Heart right ventricle (tissue), 16 donors: ENCODE data around the gene RAPGEF2. TPM values are rescaled to one million over a fixed set of nuclear protein-coding genes. Genes with fewer than 3 reads are reported as not detected.
A peak's percentile ranks its signal among the peaks of the same experiment; 100 is the strongest.

Experiments used
- ATAC-seq, 8 donors: fragments of 200-7000 bp; cut with Tn5 transposase; one replicate each; pipeline ENCODE4 v1.9.1; 2020; ENCODE audit warnings: mild to moderate bottlenecking in 8 of 8, moderate library complexity in 8 of 8, moderate number of reproducible peaks in 1 of 8
- DNase-seq, 2 donors: peaks; one replicate each; pipeline ENCODE4 v3.0.0-alpha.2; 2020
- H3K27ac ChIP-seq, 10 donors: fragments of 200-600 bp; sonication (generic) in 2 of 10; one replicate each; pipeline versions ENCODE4 v1.5.0 to v1.8.0; 2020 to 2022; ENCODE audit warnings: mild to moderate bottlenecking in 3 of 10
- H3K27me3 ChIP-seq, 7 donors: fragments of 200-600 bp; one replicate each; pipeline ENCODE4 v1.8.0; 2021 to 2022; ENCODE audit warnings: mild to moderate bottlenecking in 2 of 7
- H3K36me3 ChIP-seq, 9 donors: fragments of 200-600 bp; sonication (generic) in 1 of 9; one replicate each; pipeline versions ENCODE4 v1.5.0 to v1.8.0; 2020 to 2022; ENCODE audit warnings: mild to moderate bottlenecking in 2 of 9
- H3K4me1 ChIP-seq, 9 donors: fragments of 200-600 bp; sonication (generic) in 1 of 9; one replicate each; pipeline versions ENCODE4 v1.5.0 to v1.8.0; 2020 to 2022; ENCODE audit warnings: mild to moderate bottlenecking in 4 of 9
- H3K4me3 ChIP-seq, 10 donors: fragments of 200-600 bp; sonication (generic) in 2 of 10; one replicate each; pipeline versions ENCODE4 v1.5.0 to v1.8.0; 2020 to 2022; ENCODE audit warnings: mild to moderate bottlenecking in 7 of 10, moderate library complexity in 2 of 10
- H3K9me3 ChIP-seq, 11 donors: fragments of 200-600 bp in 10 of 11; sonication (generic) in 2 of 11; one replicate each; pipeline versions ENCODE4 v1.5.0 to v1.8.0; 2013 to 2022; ENCODE audit warnings: mild to moderate bottlenecking in 2 of 11, control low read depth in 1 of 11, moderate library complexity in 1 of 11
- CTCF ChIP-seq, 9 donors: fragments of 200-600 bp; sonication (generic) in 2 of 9; IDR thresholded peaks; one replicate each; pipeline versions ENCODE4 v1.5.0 to v1.8.0; 2021 to 2022; ENCODE audit warnings: antibody characterized with exemption in 9 of 9, mild to moderate bottlenecking in 5 of 9, moderate library complexity in 1 of 9
- WGBS, 2 donors: extraction: QIAGEN DNeasy Blood & Tissue Kit; methylation state at CpG; one replicate each; pipeline ENCODE4 v1.1.7; 2013; ENCODE audit warnings: inconsistent platforms in 1 of 2; 5-methylcytosine and 5-hydroxymethylcytosine counted together
- intact Hi-C, 10 donors: fragments of 100-400 bp; cut with DNase I; formaldehyde crosslinking; loops; one replicate each; pipeline versions ENCODE4 v1.11.1 to v1.14.2; 2022
- polyA plus RNA-seq, 2 donors: library from polyadenylated mRNA; stranded (reverse); fragments of 200-250 nt; gene quantifications; one replicate each; pipeline ENCODE4 v1.2.3, GENCODE V29; 2013
- total RNA-seq, 10 donors: library from RNA; stranded (reverse); fragmentation: NEBNext Ultra II Directional in 3 of 10; extraction: Animal tissue kit (Norgen Biotek cat#: 25700) in 3 of 10; gene quantifications; one replicate each; pipeline versions ENCODE4 v1.2.1 to v1.2.4, GENCODE V29; 2021 to 2023
- donor health status: Arrhythmogenic right ventricular cardiomyopathy.
- donor health status: ischemic (EF 13 %, LVEDD 7.1; RV severe dilation, severe dysfunction).
- donor health status: healthy with polysubstance abuse.
- donor health status: DM: no; HTN: yes; CAD: no.
- donor health status: DM: no; HTN: no; CAD: no.
- donor health status: ischemic (EF 25% LVEDD 6.9; RV normal size, moderate dysfunction).
- donor health status: ischemic (EF 25% LVEDD 5.7; RV mildly dilated, moderate dysfunction).
- donor health status: healthy.
- donor health status: DM: yes; HTN: yes; CAD: no.
- donor health status: Ischemic cardiomyopathy.
- donor health status: ischemic (EF 35%, LVEDD 5.7; RV mildly dilated, moderate dysfunction).
- donor health status: nonischemic (EF 11% LVEDD 7.7; RV severe dilation, severe dysfunction).
- donor health status: DM: yes; HTN: yes; CAD: no.
- donor health status: PGD.
- donor health status: ischemic (EF 29% LVEDD 5.4; RV normal size, mild dysfunction).
- donor health status: nonischemic (EF 23%, LVEDD 6.1; RV moderate dilation, normal function).

The RAPGEF2 gene
- total and polyA plus RNA-seq, 12 donors, result 9.2 to 68.8 (median 53.7) TPM

GRCh38 chr4:159297091-159297490 lies 194.2 kb downstream of the RAPGEF2 start:
- ATAC-seq, result no peak
- intact Hi-C loops, result no loop called here
- 67 to 70% methylated on average over 4 of the region's 4 CpGs for WGBS, 2 donors

GRCh38 chr4:159298502-159298901 lies 195.6 kb downstream of the RAPGEF2 start:
- WGBS, 2 donors, result 19 to 21% methylated on average over 4 of the region's 4 CpGs
- Histone ChIP-seq H3K27ac (peak overlapping the region in 1 of 10 donors; percentile 52), H3K36me3 (no peaks in the 10 kb centered on the region), H3K9me3 (no peaks in the 10 kb centered on the region), H3K4me1 (peaks cover 0 to 58% (median 23%) of the 10 kb centered on the region in 9 donors), H3K4me3 (no peak overlapping the region), H3K27me3 (no peaks in the 10 kb centered on the region)
- ATAC-seq (peak in 5 of 8 donors; percentile 35 to 69 (median 58)), DNase-seq (no peak)
- TF ChIP-seq CTCF (IDR thresholded peaks at IDR 0.05), result no peak
- intact Hi-C loops, result no loop called here

More at GRCh38 chr4:159297091-159297490, 194.2 kb downstream of the RAPGEF2 start:
- Histone ChIP-seq H3K27me3 (no peaks in the 10 kb centered on the region), H3K27ac (peak overlapping the region in 1 of 10 donors; percentile 15), H3K36me3 (no peaks in the 10 kb centered on the region), H3K4me3 (no peak overlapping the region), H3K9me3 (no peaks in the 10 kb centered on the region), H3K4me1 (peaks cover 0 to 58% (median 24%) of the 10 kb centered on the region in 9 donors)
- DNase-seq, result no peak
- TF ChIP-seq CTCF (IDR thresholded peaks at IDR 0.05), result peak in 1 of 9 donors; percentile 4

- H3K4me1 ChIP-seq, result peaks cover 0 to 26% (median 17%) of the 10 kb centered on the region in 9 donors
- H3K9me3 ChIP-seq, result peaks cover 0 to 15% (median 0%) of the 10 kb centered on the region in 11 donors
- DNase-seq (no peak), ATAC-seq (no peak)
- H3K36me3 ChIP-seq, result peaks cover 0 to 36% (median 0%) of the 10 kb centered on the region in 9 donors
- no peak for TF ChIP-seq CTCF (IDR thresholded peaks at IDR 0.05)
- no peaks in the 10 kb centered on the region for H3K27me3 ChIP-seq
- H3K27ac ChIP-seq, result no peak overlapping the region
- 95% methylated on average over 4 of the region's 4 CpGs for WGBS, 2 donors
- no peak overlapping the region for H3K4me3 ChIP-seq
- intact Hi-C loops, result no loop called here
These were observed 200.6 kb downstream of the RAPGEF2 start for GRCh38 chr4:159303435-159303834.

GRCh38 chr4:159305129-159305528 lies 202.2 kb downstream of the RAPGEF2 start:
- H3K4me1 ChIP-seq, result peaks cover 0 to 30% (median 13%) of the 10 kb centered on the region in 9 donors
- WGBS, 2 donors, result 51 to 68% methylated on average over 2 of the region's 2 CpGs
- peaks cover 0 to 36% (median 0%) of the 10 kb centered on the region in 9 donors for H3K36me3 ChIP-seq
- DNase-seq (no peak), ATAC-seq (no peak)
- H3K27me3 ChIP-seq, result no peaks in the 10 kb centered on the region
- H3K4me3 ChIP-seq, result no peak overlapping the region
- no peak overlapping the region for H3K27ac ChIP-seq
- no peak for TF ChIP-seq CTCF (IDR thresholded peaks at IDR 0.05)
- intact Hi-C loops, result no loop called here
- H3K9me3 ChIP-seq, result peaks cover 0 to 15% (median 0%) of the 10 kb centered on the region in 11 donors
